ENCODE measurements around the gene OR7G3.

The OR7G3 gene

GRCh38 chr19:9126900-9127405, at the start of gene OR7G3:
Gene OR7G3, minus strand, starts transcription at chr19:9126950. Its CDS starts 0 bp downstream, at chr19:9126950.
- DNase-seq (ENCODE audit: low read depth) = no peak
- no peak within 1 kb of the TSS for H3K4me3 ChIP-seq (ENCODE audit: low read depth, low read length)
- TF ChIP-seq, protein P1, sequence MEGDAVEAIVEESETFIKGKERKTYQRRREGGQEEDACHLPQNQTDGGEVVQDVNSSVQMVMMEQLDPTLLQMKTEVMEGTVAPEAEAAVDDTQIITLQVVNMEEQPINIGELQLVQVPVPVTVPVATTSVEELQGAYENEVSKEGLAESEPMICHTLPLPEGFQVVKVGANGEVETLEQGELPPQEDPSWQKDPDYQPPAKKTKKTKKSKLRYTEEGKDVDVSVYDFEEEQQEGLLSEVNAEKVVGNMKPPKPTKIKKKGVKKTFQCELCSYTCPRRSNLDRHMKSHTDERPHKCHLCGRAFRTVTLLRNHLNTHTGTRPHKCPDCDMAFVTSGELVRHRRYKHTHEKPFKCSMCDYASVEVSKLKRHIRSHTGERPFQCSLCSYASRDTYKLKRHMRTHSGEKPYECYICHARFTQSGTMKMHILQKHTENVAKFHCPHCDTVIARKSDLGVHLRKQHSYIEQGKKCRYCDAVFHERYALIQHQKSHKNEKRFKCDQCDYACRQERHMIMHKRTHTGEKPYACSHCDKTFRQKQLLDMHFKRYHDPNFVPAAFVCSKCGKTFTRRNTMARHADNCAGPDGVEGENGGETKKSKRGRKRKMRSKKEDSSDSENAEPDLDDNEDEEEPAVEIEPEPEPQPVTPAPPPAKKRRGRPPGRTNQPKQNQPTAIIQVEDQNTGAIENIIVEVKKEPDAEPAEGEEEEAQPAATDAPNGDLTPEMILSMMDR (IDR thresholded peaks at IDR 0.05; ENCODE audit: control insufficient read depth, extremely low read depth, insufficient read depth) = no peak

DNA sequence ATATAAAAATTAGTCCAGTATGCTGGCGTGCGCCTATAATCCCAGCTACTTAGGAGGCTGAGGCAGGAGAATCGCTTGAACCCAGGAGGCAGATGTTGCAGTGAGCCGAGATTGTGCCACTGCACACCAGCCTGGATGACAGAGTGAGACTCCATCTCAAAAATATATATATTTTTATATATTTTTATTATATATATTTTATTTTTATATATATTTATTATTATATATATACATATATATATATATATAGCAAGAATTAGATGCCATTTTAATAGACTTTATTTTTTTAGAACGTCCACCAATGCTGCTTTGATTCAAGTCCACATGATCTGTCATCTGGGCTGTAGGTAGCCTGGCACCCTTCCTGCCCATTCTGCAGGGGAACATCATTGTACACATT, 48.6 kb upstream of the OR7G3 start:
- no peak overlapping the region for H3K4me3 ChIP-seq (ENCODE audit: low read depth, low read length)
- TF ChIP-seq, protein P1 (IDR thresholded peaks at IDR 0.05; ENCODE audit: control insufficient read depth, extremely low read depth, insufficient read depth) = no peak
- DNase-seq (ENCODE audit: low read depth) = no peak

DNA sequence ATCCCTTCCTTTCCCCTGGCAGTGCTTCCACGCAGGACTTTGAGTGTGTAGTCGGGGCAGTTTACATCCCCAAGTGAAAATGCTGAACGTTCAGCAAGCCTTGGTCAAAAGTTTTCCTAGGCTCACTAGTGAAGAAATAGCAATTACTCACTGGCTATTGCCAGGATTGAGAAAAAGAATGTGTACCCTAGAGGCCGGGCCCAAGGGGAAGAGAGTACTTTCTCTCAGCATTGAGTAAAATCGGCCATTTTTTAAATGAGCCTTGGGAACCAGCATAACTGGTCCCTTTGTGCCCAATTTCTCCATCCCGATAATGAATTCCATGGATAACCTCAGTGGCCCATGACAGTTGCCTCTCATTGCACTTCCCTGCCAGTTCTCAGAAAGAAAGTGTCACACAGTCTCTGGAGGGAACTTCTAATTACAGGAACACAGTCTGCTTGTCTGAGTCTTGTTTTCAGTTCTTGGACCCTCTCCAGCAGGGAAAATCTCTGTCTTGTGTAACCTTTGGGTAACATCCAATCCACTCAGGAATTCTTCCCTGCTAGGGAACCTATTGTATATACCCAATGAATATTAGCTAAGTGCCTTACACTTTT, 44.7 kb upstream of the OR7G3 start:
- no peak overlapping the region for H3K4me3 ChIP-seq (ENCODE audit: low read depth, low read length)
- TF ChIP-seq, protein P1 (IDR thresholded peaks at IDR 0.05; ENCODE audit: control insufficient read depth, extremely low read depth, insufficient read depth) = no peak
- no peak for DNase-seq (ENCODE audit: low read depth)

- TF ChIP-seq, protein P1 (IDR thresholded peaks at IDR 0.05; ENCODE audit: control insufficient read depth, extremely low read depth, insufficient read depth) = no peak
- H3K4me3 ChIP-seq (ENCODE audit: low read depth, low read length) = no peak overlapping the region
- no peak for DNase-seq (ENCODE audit: low read depth)
These were observed 40.1 kb upstream of the OR7G3 start for GRCh38 chr19:9166846-9167245.

- TF ChIP-seq, protein P1 (IDR thresholded peaks at IDR 0.05; ENCODE audit: control insufficient read depth, extremely low read depth, insufficient read depth) = no peak
- H3K4me3 ChIP-seq (ENCODE audit: low read depth, low read length) = no peak overlapping the region
- no peak for DNase-seq (ENCODE audit: low read depth)
These were observed 38.5 kb upstream of the OR7G3 start for GRCh38 chr19:9165261-9165660.

DNA sequence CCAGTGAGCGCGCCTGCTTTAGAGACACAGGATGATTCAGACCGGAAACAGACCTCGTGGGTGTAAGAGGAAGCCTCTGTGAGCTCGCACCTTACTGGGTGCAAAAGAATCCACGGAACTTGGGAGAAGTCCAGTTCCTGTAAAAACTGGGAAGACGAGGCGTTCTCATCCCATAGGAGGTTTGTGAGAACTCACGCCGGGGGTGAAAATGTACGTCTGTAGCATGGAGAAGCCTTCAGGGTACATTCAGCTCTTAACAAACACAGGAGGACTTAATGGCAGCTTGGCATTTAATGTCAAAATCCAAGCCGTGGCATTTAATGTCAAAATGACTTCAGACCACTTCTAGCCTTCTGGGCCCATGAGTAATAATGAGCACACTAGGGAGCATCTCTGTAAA, 34.7 kb upstream of the OR7G3 start:
- TF ChIP-seq, protein P1 (IDR thresholded peaks at IDR 0.05; ENCODE audit: control insufficient read depth, extremely low read depth, insufficient read depth) = no peak
- no peak overlapping the region for H3K4me3 ChIP-seq (ENCODE audit: low read depth, low read length)
- DNase-seq (ENCODE audit: low read depth) = no peak

DNA sequence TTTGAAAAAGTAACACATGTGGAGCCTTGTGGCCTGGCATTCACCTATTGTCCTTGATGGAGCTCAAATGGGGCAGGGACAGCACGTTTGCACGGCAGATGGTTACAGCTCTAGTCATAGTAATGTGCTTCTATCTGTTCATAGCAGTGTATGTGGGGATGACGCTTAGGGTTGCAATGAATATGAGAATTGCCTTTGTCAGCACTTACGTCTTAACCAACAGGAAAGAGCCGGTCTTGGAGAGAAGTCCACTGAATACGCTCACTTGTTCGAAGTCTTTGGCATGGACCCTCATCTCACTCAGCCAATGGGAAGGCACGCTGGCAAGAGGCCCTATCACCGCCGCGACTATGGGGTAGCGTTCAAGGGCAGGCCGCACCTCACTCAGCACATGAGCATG, 33.1 kb upstream of the OR7G3 start:
- TF ChIP-seq, protein P1 (IDR thresholded peaks at IDR 0.05; ENCODE audit: control insufficient read depth, extremely low read depth, insufficient read depth) = no peak
- no peak for DNase-seq (ENCODE audit: low read depth)
- H3K4me3 ChIP-seq (ENCODE audit: low read depth, low read length) = no peak overlapping the region
